K562 (cell line): Measurements from ENCODE around the gene OPN1LW. TPM values are rescaled to one million over a fixed set of nuclear protein-coding genes. Genes with fewer than 3 reads are reported as not detected.

Source experiments
- ATAC-seq: fragments of 200-7000 bp; cut with Tn5 transposase; 3 replicates; pipeline ENCODE4 v1.9.1; 2020; ENCODE audit warnings: moderate library complexity
- BruUV-seq: library from RNA; stranded (reverse); fragments of 400-500 nt; replicated peaks from 2 replicates; lab custom pipeline; 2021; lab: Mats Ljungman, UMichigan
- CTCF ChIA-PET: fragments of 300-600 bp; formaldehyde crosslinking; extraction: SDS; loops from one replicate; lab custom pipeline; 2021; ENCODE audit warnings: low intra/inter-chr PET ratio; lab: Yijun Ruan, JAX
- POLR2A ChIA-PET: fragments of 300-600, 350-650 bp; sonication (Branson Sonifier 250); formaldehyde crosslinking; extraction: SDS; loops from one replicate; lab custom pipeline; 2021; ENCODE audit warnings: antibody characterized with exemption, inconsistent platforms; lab: Yijun Ruan, JAX
- DNase-seq, 4 experiments: peaks; one replicate each; pipeline versions ENCODE4 v3.0.0 to v3.0.0-alpha.2; 2011 to 2018; ENCODE audit warnings: low spot score in 3 of 4, mixed read lengths in 3 of 4; ENCODE audit errors: extremely low read depth in 1 of 4
- FAIRE-seq: peaks from 2 replicates; lab custom pipeline; 2011; peaks lifted over from hg19 to GRCh38; lab: Jason Lieb, UNC
- H2AFZ ChIP-seq: 2 replicates; pipeline ENCODE4 v1.6.0; 2011; ENCODE audit warnings: low read depth, low read length, control low read depth, inconsistent platforms
- H3K27ac ChIP-seq: fragments of 200-600 bp; 3 replicates; pipeline ENCODE4 v1.8.0; 2011; ENCODE audit warnings: low read depth, mild to moderate bottlenecking, control low read depth, inconsistent platforms, low read length, moderate library complexity, mixed read lengths; ENCODE audit errors: extremely low read depth
- H3K27me3 ChIP-seq, 2 experiments: fragments of 300-600 bp in 1 of 2; 2 replicates in 1 of 2; 3 replicates in 1 of 2; pipeline versions ENCODE4 v1.6.0 to v1.8.0; 2011; ENCODE audit warnings: inconsistent platforms in 2 of 2, low read length in 2 of 2, mild to moderate bottlenecking in 1 of 2, mixed read lengths in 1 of 2, moderate library complexity in 1 of 2; ENCODE audit not compliant: control insufficient read depth in 2 of 2, insufficient read depth in 2 of 2
- H3K36me3 ChIP-seq: fragments of 300-600 bp; 3 replicates; pipeline ENCODE4 v1.8.0; 2011; ENCODE audit warnings: mild to moderate bottlenecking, low read length, inconsistent platforms; ENCODE audit not compliant: control insufficient read depth, insufficient read depth
- H3K4me1 ChIP-seq, 2 experiments: fragments of 200-600 bp in 1 of 2; replicated peaks in 1 of 2; 2 replicates in 1 of 2; 3 replicates in 1 of 2; pipeline versions ENCODE4 v1.5.1 to v1.8.0; 2011; ENCODE audit warnings: inconsistent platforms in 2 of 2, low read length in 2 of 2, mild to moderate bottlenecking in 1 of 2, mixed read lengths in 1 of 2, moderate library complexity in 1 of 2; ENCODE audit not compliant: control insufficient read depth in 2 of 2, insufficient read depth in 2 of 2
- H3K4me2 ChIP-seq: 2 replicates; pipeline ENCODE4 v1.6.1; 2011; ENCODE audit warnings: low read length, control low read depth, inconsistent platforms, mixed read lengths; ENCODE audit not compliant: insufficient read depth
- H3K4me3 ChIP-seq: fragments of 200-600 bp; sonication (generic), shearing (Covaris generic); 2 replicates; pipeline ENCODE4 v1.5.1; 2016; ENCODE audit warnings: control low read depth, inconsistent platforms
- H3K79me2 ChIP-seq: fragments of 200-600 bp; 3 replicates; pipeline ENCODE4 v1.8.0; 2011; ENCODE audit warnings: low read length, inconsistent platforms; ENCODE audit not compliant: control insufficient read depth, insufficient read depth
- H3K9ac ChIP-seq, 2 experiments: 2 replicates each; pipeline versions ENCODE4 v1.6.0 to v1.6.1; 2011; ENCODE audit warnings: low read depth in 2 of 2, low read length in 2 of 2, control low read depth in 1 of 2, inconsistent platforms in 1 of 2, mild to moderate bottlenecking in 1 of 2, mixed read lengths in 1 of 2; ENCODE audit not compliant: insufficient read depth in 1 of 2
- H3K9me1 ChIP-seq: one replicate; pipeline ENCODE4 v1.6.0; 2011; ENCODE audit warnings: inconsistent platforms, mild to moderate bottlenecking, low read length, moderate library complexity; ENCODE audit not compliant: control insufficient read depth, insufficient read depth
- H3K9me3 ChIP-seq: replicated peaks from 2 replicates; pipeline ENCODE4 v1.5.1; 2011; ENCODE audit warnings: low read depth, low read length, inconsistent platforms; ENCODE audit not compliant: control insufficient read depth, insufficient read depth
- H4K20me1 ChIP-seq: replicated peaks from 2 replicates; pipeline ENCODE4 v1.6.1; 2011; ENCODE audit warnings: low read length, inconsistent platforms, mixed read lengths; ENCODE audit not compliant: control insufficient read depth, insufficient read depth
- CBX8 ChIP-seq: fragments of 200-600 bp; sonication (generic); IDR thresholded peaks from 2 replicates; pipeline ENCODE4 v1.6.1; 2012; ENCODE audit warnings: borderline replicate concordance, mixed run types, low read depth, mild to moderate bottlenecking, moderate library complexity, mixed read lengths, low read length, control low read depth, inconsistent platforms; ENCODE audit not compliant: poor library complexity, severe bottlenecking; ENCODE audit errors: extremely low read depth
- EP300 ChIP-seq: IDR thresholded peaks from 2 replicates; pipeline ENCODE4 v1.6.1; 2012; ENCODE audit warnings: low read length, improper control_type of control experiment
- MAX ChIP-seq: sonication (generic); formaldehyde crosslinking; IDR thresholded peaks from 2 replicates; pipeline ENCODE4 v1.9.0; 2022; ENCODE audit warnings: mild to moderate bottlenecking, missing genetic modification reagents
- MITF ChIP-seq: IDR thresholded peaks from 2 replicates; pipeline ENCODE4 v1.6.1; 2014; ENCODE audit warnings: antibody characterized with exemption
- MTA2 ChIP-seq: fragments of 450-650 bp; IDR thresholded peaks from 2 replicates; pipeline ENCODE4 v1.6.1; 2016; ENCODE audit warnings: low read depth
- NUFIP1 ChIP-seq: fragments of 450-650 bp; IDR thresholded peaks from 2 replicates; pipeline ENCODE4 v1.6.1; 2018; ENCODE audit not compliant: partially characterized antibody
- SRSF7 ChIP-seq: fragments of 200-400 bp; formaldehyde crosslinking; optimal IDR thresholded peaks from 2 replicates; pipeline ENCODE3; 2017; ENCODE audit warnings: mild to moderate bottlenecking, low read depth, low read length
- TBL1XR1 ChIP-seq, 2 experiments: IDR thresholded peaks; 2 replicates each; pipeline ENCODE4 v1.6.1; 2012; ENCODE audit warnings: improper control_type of control experiment in 2 of 2, low read length in 2 of 2, mild to moderate bottlenecking in 1 of 2
- WHSC1 ChIP-seq: IDR thresholded peaks from one replicate; pipeline ENCODE4 v1.6.1; 2012; ENCODE audit warnings: low read length, control low read depth, inconsistent platforms
- ZNF77 ChIP-seq: fragments of 250-450 bp; sonication (Bioruptor Pico); IDR thresholded peaks from 2 replicates; pipeline ENCODE4 v1.5.0; 2020
- WGBS: fragments of 100-300 bp; shearing (Covaris generic); methylation state at CpG from one replicate; pipeline ENCODE4 v1.1.6; 2016; ENCODE audit warnings: low coverage, mixed read lengths; ENCODE audit not compliant: insufficient coverage; ENCODE audit errors: missing lambda C conversion rate; 5-methylcytosine and 5-hydroxymethylcytosine counted together
- in situ Hi-C: fragments of 300-500 bp; cut with MboI; formaldehyde crosslinking; loops from 4 replicates; pipeline ENCODE4 v1.15.0; 2018; ENCODE audit warnings: inconsistent platforms, mixed read lengths
- intact Hi-C: fragments of 100-400 bp; cut with micrococcal nuclease; formaldehyde crosslinking; loops from 2 replicates; pipeline ENCODE4 v1.14.2; 2022
- polyA plus RNA-seq, 8 experiments: library from polyadenylated mRNA; depleted of rRNA in 4 of 8; stranded (reverse) in 5 of 8; unstranded in 3 of 8; fragments of >200 nt; fragmentation: Nextera tagmentation in 2 of 8; fragmentation: Illumina TruSeq in 1 of 8; extraction: Ambion mirVana in 2 of 8; extraction: Trizol in 1 of 8; gene quantifications; 2 replicates each; pipeline versions ENCODE4 v1.2.1 to v1.2.3, GENCODE V29; 2011 to 2014; ENCODE audit warnings: inconsistent platforms in 1 of 8, missing spikeins in 1 of 8
- total RNA-seq, 7 experiments: library from RNA; depleted of rRNA in 6 of 7; stranded (reverse); fragments of >200 nt in 6 of 7; fragmentation: Illumina TruSeq in 2 of 7; extraction: Trizol in 2 of 7; gene quantifications; 2 replicates each; pipeline versions ENCODE4 v1.2.1 to v1.2.3, GENCODE V29; 2011 to 2021; ENCODE audit warnings: low replicate concordance in 1 of 7

Gene OPN1LW
- total and polyA plus RNA-seq, 9 of the 15 experiments (the other 6 are each of a cell fraction or from before 2014, with no cell fraction given), result 0.04 TPM; not detected in 8

GRCh38 chrX:154114652-154115051, 29.4 kb upstream of the OPN1LW start (continued):
- no peak for TF ChIP-seq SRSF7
- no peak for TF ChIP-seq MAX (CRISPR knock-in tag)
- no peak for TF ChIP-seq CBX8
- TF ChIP-seq, all 486 proteins: peak for 0

- Histone ChIP-seq H3K79me2 (no peaks in the 10 kb centered on the region), H3K9me3 (no peaks in the 10 kb centered on the region), H3K9ac (peak overlapping the region in 1 of 2 experiments; percentile 26; a peak in 1 of 4 replicates), H3K36me3 (no peaks in the 10 kb centered on the region), H3K4me1 (peaks cover 0 to 4% of the 10 kb centered on the region in 2 experiments; a peak in 4 of 5 replicates), H2AFZ (0 out of 2 replicates have a peak overlapping the region, but pooled peaks have one; percentile 65), H4K20me1 (no peaks in the 10 kb centered on the region), H3K27ac (no peak overlapping the region), H3K4me3 (no peak overlapping the region), H3K4me2 (no peak overlapping the region), H3K9me1 (no peaks in the 10 kb centered on the region), H3K27me3 (no peaks in the 10 kb centered on the region)
- FAIRE-seq (no peak), ATAC-seq (peak; percentile 37; the same call in 2 of the 3 replicates), DNase-seq (no peak)
- 74% methylated on average over 5 of the region's 10 CpGs for WGBS
- TF ChIP-seq EP300, result no peak
- no peak for TF ChIP-seq TBL1XR1 (IDR thresholded peaks at IDR 0.05; ENCODE audit: low read length in 2 of 2)
- no peak for TF ChIP-seq WHSC1
- no peak for TF ChIP-seq NUFIP1
- no peak for TF ChIP-seq ZNF77 (CRISPR knock-in tag)
- TF ChIP-seq MTA2, result no peak
- TF ChIP-seq MITF, result no peak
- intact Hi-C loops (no loop called here), in situ Hi-C loops (no loop called here)
- ChIA-PET POLR2A (interaction anchor here (0.8 to 1.9 kb wide), 2 partner anchors 15 to 28 kb away, joined by 3 to 4 read pairs; no protein-coding TSS in a partner anchor), CTCF (no interaction called here)
- BruUV-seq, result no TSS peak
Measured at GRCh38 chrX:154115071-154115470, 29.0 kb upstream of the OPN1LW start.
